Stimulated activated CD4-positive, alpha-beta T cell treated with anti-CD3 and anti-CD28 coated beads, Interleukin-4, amount 100 ng/mL, for 24 hours (primary cell): ENCODE data around the gene PGAM1.
A peak's percentile ranks its signal among the peaks of the same experiment; 100 is the strongest.
"Not testable (repeated sequence)": the region's sequence is repeated elsewhere in the genome, so short reads cannot be mapped to it uniquely, and the experiment has no call there.

Experiments
- DNase-seq: peaks from one replicate; pipeline ENCODE4 v3.0.0-alpha.2; 2020

Gene PGAM1

GRCh38 chr10:97408496-97408992 is 17.4 kb upstream of the PGAM1 start:
- DNase-seq, result no peak

GRCh38 chr10:97411406-97411805 is 14.6 kb upstream of the PGAM1 start:
- DNase-seq, result no peak

- DNase-seq, result peak; percentile 82
Observed at GRCh38 chr10:97412891-97413304, 13.1 kb upstream of the PGAM1 start.

GRCh38 chr10:97416565-97416964 is 9.4 kb upstream of the PGAM1 start:
- DNase-seq, result no peak

GRCh38 chr10:97423757-97424098 is 2.3 kb upstream of the PGAM1 start:
- DNase-seq, result not testable (repeated sequence)

GRCh38 chr10:97426776-97427570 is 982 bp downstream of the PGAM1 start:
- DNase-seq, result no peak

- peak; percentile 47 for DNase-seq
Observed at GRCh38 chr10:97427571-97428179, 1.7 kb downstream of the PGAM1 start.

GRCh38 chr10:97428572-97428981 is 2.6 kb downstream of the PGAM1 start:
- DNase-seq, result peak; percentile 58

- no peak for DNase-seq
Observed at GRCh38 chr10:97434055-97434454, 8.1 kb downstream of the PGAM1 start.

GRCh38 chr10:97434557-97434956 is 8.6 kb downstream of the PGAM1 start:
- DNase-seq, result no peak

- DNase-seq, result no peak
Observed at GRCh38 chr10:97435211-97435610, 9.2 kb downstream of the PGAM1 start.

GRCh38 chr10:97442277-97442676 is 16.3 kb downstream of the PGAM1 start:
- no peak for DNase-seq

- peak; percentile 42 for DNase-seq
Observed at GRCh38 chr10:97444212-97444611, 18.2 kb downstream of the PGAM1 start.

- DNase-seq, result no peak
Observed at GRCh38 chr10:97445357-97445721, 19.3 kb downstream of the PGAM1 start.

GRCh38 chr10:97445722-97446639 is 20.0 kb downstream of the PGAM1 start, which contains the start of the genes EXOSC1 and ZDHHC16:
EXOSC1 (minus strand) TSS chr10:97446006; CDS start chr10:97445985, 21 bp downstream.
ZDHHC16 (plus strand) TSS chr10:97446175; CDS start chr10:97451676, 5,501 bp downstream.
- peak; percentile 95 for DNase-seq

GRCh38 chr10:97450828-97451227 is 24.8 kb downstream of the PGAM1 start:
- no peak for DNase-seq

GRCh38 chr10:97451605-97452004 is 25.6 kb downstream of the PGAM1 start:
- DNase-seq, result no peak

- no peak for DNase-seq
Observed at GRCh38 chr10:97452352-97452751, 26.4 kb downstream of the PGAM1 start.

GRCh38 chr10:97454330-97455036 is 28.5 kb downstream of the PGAM1 start:
- DNase-seq, result peak; percentile 54

- DNase-seq, result no peak
Observed at GRCh38 chr10:97456034-97456685, 30.2 kb downstream of the PGAM1 start.

- no peak for DNase-seq
Observed at GRCh38 chr10:97456686-97457065, 30.7 kb downstream of the PGAM1 start.

GRCh38 chr10:97459111-97459510 is 33.1 kb downstream of the PGAM1 start:
- no peak for DNase-seq
